Stimulated activated CD4-positive, alpha-beta T cell treated with anti-CD3 and anti-CD28 coated beads, TNF-alpha, amount 100 ng/mL, for 1 hour (primary cell): ENCODE measurements around the gene TBX15.

Experiments used
- DNase-seq, 3 donors: peaks; one replicate each; pipeline ENCODE4 v3.0.0-alpha.2; 2020; ENCODE audit warnings: low read depth in 3 of 3, low spot score in 1 of 3

The TBX15 gene

DNA sequence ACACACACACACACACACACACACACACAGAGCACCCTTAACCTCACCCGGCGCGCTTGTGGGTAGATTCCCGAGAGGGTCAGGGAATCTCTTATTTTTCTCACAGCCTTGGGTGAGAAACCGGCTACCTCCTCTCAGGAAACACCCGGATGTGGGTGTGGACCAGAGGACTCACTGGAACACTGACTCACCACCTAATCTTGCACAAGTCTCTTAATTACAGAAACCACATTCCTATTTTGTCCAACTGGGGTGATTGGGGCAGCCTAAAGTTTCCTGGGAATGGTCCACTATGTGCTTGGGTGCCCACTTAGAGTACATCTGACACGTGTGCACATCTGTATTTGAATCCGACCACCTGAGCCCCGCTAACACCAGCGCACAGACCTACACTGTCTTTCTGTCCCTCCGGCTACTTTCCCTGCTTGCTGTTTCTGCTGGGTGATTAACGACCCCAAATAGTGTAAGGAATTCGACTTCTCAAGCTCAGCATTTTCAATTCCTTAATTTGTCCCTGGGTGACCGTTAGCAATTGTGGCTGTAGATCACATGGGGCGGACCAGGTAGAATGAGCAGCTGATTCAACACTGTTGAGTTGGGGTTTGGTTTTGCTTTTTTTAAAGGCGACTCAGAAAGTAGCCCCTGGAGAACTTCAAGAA, 14.0 kb upstream of the TBX15 start:
- DNase-seq, result no peak

DNA sequence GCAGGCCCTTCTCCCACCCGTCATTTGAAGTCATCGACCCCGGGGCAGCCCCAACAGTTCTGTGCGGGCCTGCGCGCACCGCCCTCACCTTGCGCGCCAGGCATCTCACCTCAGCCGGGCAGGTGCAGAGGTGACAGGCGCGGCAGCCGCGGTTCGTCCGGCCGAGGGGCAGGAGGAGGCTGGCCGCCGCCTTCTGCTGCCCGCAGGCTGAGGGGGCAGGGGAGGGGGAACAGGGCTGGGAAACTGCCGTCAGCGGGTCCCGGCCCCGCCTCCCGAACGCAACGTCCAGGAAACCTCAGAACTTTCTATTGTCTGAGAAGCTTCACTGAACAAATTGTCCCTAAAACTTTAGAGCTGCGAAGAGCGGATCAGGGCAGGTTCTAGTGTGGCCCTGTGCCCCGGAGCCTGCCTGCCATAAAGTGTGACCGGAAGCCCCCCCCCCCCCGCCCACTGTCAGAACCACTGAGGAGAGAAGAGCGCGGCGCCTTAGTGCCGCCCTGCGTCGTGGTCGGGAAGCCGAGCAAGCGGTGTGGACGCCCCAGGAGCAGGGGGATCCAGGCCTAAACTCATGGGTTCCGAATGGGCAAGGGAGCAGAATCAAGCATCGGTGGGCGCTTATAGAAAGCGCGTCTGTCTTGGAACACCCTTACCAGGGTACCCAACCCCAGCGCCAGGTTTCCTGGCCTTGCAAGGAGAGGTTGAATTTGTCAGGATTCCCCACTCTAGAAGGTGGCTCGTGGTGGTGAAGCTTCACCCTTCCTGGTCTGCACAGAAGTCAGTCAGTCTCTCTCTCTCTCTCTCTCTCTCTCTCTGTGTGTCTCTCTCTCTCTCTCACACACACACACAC, 13.3 kb upstream of the TBX15 start:
- no peak for DNase-seq

DNA sequence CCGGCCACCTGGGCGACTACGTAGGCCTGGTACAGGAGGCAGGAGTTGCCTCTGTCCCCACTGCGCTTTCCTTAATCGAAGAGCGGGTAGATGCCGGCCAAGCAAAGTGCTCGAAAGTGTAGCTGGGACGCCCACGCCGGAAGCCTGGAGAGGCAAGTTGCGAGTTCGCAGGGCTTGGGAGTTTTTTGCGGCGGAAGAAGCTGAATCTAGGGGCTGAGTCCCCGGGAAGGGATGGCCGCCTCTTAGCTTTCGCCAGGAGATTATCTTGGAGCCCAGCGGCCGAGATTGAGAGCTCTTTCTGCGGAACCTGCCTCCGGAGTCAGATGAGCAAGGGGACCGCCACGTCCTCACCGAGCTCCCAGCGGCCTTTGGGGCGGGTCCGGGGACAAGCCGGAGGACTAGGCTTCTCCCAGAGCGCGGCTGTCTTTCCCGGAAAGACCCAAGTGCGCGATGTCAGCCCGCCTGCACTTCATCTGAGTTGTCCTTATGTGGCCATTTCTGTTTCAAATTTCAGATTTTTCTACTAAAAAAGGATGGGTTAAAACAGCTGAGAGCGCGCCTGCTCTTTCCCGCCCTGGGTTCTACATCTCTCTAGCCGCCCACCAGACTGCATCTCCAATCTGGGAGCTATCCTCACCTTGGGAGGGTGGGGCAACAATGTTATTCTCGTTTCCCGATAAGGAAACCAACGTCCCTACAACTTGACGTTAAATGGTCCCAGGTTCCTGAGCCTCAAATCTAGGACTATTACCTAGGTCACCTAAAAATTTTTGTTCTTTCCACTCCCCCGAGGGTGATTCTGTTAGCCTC, 12.4 kb upstream of the TBX15 start:
- DNase-seq, result no peak

DNA sequence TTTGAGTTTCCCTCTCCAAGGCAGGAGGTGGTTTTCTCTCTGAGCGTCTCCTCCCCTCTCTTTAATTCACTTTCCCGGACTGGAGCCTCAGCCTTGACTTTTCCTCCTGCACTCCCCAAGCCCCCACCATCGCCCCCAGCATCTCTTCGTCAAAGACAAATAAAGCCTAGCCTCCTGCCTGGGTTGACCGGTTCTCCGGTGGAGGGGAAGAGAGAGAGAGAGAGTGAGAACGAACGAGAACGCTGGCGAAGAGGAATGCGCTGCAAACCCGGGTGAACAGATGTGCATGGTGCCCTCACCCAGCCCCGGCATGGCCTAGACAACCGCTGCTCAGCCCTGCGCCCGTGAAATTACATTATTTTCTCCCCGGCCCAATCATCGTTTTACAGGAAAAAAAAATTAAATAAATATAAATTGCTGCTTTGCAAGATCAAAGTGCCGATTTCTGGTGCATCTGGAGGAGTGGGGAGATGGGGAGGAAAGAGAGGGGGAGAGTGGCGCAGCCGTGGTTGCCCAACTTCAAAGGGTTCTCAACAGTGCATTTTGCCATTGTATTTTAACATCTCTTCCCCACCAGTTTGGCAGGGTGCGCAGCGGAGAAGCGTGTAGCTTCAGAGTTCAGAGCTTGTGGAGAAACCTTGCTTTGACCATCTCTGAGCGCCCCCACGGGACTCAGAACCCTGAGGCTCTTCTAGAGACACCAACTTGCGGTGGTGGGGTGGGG, 11.4 kb upstream of the TBX15 start:
- DNase-seq, result no peak

DNA sequence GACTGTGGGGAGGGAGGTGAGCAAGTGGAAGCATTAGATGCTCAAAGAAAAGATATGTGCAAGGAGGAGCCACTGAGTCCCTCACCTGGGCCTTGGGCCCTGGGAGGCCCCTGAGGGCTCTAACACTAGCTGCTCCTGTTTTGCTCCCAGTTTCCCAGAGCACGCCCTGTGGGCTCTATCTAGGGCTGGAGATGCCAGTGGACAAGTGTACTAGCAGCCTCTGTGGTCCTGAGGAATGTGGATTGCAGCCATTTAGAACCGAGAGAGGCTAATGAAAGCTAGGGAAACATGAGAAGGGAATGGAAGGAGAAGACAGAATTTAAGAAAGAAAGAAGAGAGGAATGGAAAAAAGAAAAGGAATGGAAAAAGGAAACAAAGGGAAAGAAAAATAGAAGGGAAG, 10.0 kb upstream of the TBX15 start:
- no peak for DNase-seq

DNA sequence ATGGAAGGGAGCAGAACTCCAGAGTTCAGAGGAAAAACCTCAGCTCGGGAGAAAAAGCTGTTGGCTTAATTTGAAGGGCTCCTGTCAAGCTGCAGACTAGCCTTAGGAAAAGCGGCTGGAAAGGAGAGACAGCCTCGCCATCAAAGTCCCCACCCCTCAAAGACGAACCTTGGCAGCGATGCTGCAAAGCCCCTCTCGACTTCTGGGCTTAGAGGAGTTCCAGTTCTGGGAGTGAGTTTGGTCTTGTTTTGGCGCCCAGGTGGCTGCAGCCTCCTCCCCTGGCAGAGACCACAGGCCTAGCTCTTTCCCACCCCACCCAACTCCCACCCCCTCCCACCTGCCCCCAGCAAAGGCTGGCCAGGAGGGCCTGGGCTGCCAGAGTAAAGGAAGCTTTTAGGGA, 9.1 kb upstream of the TBX15 start:
- no peak for DNase-seq

DNA sequence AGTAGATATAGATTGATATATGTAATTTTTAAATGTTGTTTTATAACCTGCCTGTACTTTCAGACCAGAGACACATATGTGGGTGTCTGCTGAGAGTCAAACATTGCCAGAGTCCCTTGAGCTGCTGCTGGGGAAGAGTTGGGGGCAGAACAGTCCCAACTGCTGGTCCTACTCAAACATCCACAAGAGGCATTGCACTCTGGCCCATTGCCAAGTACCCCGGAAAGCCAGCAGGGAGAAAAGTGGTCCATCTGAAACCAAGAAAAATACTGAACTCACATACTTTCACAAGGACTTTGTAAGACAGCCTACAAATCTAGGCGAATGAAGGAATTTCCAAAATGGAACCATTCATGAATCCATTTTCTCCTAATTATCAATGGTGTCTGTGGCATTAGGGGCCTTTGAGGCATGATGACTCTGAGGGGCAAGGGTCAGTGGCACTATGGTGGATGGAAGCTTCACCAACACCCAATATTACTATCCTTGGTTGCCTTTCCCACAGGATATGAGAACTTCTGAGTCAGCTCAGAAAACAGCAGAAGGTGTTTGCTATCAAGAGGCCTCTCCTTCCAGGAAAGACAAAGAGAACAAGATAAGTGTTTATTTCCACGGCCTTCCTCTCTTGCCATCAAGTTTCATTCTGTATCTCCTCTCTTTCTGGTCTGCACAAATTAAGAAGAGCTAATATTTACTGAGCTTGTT, 7.3 kb upstream of the TBX15 start:
- DNase-seq, result no peak

DNA sequence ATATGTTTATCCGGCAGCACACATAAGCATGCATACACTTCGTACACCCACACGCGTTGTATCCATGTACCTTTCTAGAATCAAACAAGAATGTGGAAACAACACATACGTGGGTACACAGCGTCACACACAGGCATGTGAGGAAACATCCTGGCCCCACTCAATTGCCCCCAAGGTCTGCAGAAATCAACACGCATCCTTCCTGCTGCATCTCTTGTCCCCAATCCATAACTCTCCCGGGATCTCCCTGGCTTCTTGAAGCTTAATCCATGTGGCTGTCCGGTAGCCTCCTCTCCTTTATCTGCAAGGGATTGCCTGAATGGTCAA, 5.5 kb upstream of the TBX15 start:
- DNase-seq, result no peak

DNA sequence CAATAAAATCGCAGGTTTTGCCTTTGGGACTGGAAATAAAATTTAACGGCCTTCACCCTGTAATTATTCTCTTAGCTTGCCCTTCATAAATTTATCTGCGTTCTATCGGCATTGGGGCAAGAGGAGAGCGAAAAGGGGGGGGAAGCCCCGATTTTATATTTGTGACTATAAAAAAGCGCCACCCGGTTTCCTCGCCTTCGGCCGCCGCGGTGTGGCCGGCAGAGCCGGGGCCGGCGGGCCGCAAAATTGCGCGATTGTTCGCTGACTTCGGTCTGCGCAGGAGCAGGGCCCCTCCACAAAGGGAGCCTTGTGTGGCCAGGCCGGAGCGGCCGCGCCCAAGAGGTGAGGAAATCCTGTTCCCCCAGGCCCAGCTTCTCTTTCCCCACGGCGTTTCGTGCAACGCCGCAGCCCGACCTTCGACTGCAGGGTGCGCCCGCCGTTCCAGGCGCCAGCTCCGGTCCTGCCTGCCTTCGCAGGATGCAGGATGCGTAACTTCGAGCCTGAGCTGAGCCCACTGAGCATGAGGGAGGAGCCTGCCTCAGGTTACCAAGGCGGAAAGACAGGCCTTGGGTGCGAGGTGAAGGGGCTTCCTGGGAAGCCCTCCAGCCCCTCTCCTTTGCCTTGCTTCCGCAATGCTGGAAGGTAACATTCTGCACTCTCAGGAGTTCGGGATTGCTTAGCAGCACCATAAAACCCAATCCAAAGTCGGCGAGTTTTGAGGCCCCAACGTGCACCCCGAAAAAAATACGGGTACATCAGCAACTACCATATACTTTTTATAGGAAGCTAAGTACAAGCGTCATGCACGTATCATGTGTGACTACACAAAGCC, 4.9 kb upstream of the TBX15 start:
- no peak for DNase-seq

DNA sequence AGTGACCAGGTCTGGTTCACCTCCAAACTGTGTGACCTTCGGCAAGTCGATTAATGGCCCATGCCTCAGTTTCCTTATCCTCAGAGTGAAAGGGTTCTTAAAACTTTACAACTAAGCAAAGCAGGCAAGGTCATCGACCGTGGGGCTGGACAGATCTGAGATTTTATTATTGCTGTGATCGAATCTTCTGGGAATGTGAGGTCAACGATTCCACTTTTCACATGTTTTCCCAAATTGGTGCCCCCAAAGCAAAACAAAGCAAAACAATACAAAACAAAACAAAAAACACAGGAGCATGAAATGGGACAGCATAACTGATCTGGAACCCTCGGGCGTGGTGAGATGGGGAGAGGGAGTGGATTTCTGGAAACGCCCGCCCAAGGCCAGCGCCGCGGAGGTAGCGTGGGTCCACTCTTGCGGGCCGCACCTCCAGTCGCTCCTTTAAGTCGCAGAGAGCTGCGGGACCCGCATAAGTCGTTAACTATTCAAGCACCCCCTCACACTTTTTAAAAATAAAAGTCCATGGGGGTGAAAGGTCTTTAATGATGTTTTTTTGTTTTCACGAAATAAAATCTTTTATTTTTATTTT, 4.2 kb upstream of the TBX15 start:
- no peak for DNase-seq

DNA sequence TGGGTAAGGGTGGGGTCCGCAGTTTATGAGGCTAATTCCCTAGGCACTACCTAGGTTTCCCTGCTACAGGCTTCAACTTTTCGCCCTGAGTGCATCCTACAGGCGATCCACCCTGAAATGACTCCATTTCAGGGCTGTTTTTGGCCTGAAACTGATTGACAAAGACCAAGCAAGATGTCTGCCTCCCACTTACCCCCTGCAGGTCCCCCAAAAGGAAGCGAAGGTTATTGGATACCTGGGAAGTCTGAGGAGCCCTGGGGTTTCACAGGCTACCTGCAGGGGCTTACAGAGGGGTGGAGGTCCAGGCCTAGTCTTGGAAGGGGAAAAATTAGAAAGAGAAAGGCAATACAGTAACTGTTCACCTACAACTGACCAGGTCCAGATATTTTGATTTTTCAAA, 3.3 kb upstream of the TBX15 start:
- no peak for DNase-seq

DNA sequence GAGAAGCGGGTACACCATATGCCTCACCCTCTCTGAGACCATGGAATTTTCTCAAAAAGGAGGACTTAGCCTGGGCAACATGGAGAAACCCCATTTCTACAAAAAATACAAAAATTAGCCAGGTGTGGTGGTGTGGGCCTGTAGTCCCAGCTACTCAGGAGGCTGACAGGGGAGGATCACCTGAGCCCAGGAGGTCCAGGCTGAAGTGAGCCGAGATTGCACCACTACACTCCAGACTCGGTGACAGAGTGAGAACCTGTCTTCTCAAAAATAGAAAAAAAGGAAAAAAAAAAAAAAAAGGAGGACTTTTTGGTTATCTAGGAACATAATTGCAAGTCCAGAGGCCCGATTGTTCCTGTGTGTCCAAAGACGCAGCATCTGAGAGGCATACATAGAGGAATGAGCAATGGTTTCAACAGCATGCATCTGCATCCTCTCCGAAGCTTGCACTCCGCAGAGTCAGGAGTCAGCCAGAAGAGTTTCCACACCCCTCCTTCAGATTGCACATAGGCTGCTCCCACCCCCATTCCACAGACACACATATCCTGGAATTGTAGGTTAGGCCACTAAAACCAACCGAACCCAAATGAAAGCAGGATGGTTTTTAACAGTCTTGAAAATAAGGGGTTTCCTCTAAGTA, 2.5 kb upstream of the TBX15 start:
- no peak for DNase-seq

DNA sequence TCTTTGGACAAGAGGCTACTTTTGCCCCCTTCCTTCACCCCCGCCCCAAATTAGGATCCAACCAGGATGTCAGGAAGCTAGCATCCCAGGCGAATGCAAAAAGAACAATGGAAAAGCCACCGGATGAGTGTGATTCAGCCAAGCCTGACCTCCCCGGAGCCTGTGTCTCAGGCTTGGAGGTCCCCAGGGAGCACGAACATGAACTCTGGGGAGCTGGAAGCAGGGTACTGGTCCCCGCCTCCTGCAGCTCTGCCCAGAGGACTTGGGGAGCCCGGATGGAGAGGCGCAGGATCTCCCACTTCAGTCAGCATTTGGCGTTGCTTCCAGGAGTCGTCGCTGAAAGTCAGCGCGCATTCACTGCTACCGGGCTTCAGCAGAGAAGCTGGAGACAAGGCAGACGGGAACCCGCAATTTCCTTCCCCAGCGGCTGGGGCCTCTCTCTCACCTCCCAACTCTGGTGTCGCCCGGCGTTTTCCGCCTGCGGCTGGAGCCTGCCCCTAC, 1.8 kb upstream of the TBX15 start:
- no peak for DNase-seq

DNA sequence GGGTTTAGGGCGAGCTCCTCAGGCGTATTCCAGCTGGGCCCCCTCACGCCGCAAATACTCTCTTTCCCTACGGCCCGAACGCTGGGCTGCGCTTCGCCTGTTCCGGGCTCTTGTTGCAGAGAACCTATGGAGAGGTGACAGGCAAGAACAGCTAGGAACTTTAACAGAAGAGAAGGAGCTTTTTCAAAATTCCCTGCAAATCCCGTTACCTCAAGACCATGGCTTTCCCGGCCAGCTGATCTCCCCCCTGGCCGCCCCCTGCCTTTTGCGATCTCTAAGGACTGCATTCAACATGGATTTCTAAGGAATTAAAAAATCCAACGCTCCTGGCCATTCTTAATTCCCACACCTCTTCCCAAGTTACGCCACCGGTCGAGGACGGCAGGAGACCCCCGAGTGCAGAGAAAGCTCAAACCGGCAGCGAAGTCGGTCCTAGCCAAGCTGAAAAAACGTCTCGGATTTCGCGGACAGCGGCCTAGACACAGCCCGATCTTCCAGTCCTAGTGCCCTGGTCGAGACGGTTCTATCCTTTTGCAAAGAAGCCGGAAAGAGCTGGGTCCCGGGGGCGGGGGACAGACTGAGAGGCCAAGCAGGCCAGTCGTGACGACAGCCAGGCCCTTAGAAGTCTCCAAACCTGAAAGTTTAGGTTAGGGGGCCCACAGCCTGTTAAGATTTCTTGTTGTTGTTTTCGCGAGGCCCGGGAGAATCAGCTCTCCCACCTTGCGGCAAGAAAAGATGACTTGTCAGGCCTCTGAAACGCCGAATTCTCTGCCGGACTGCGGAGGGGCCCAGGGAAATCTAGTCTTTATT, 1.1 kb upstream of the TBX15 start:
- DNase-seq, result no peak

DNA sequence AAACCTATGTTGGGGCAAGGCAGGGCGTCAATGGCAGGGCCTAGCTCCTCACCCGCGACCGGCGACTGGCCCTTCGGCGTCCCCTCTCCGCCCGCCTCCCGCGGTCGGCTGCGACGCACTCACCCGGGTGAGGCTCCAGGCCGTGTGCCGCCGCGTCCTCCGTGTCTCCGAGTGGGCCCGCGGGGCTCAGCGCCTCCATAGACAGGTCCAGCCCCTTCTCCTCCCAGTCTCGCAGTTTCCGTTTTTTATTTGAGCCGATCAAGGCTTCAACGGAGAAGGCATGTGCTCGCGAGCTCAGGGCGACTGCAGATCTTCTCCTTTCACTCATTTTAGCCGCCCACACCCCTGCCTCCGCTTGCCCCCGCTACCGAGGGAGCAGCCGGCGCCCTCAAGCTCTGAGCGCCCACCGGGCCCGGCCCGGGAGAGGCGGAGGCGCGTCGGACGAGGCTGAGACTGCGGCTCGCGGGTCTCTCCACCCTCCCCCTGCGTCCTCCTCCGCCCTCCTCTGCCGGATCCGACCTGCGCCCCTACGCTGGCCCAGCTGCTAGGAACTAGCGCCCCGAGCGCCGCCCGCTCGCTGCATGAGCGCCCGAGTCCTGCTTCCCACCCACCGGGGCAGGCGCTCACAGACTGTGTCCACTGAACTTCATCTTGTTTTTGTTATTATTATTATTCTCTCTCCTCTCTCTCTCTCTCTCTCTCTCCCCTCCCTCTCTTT, 516 bp downstream of the TBX15 start:
- no peak for DNase-seq

DNA sequence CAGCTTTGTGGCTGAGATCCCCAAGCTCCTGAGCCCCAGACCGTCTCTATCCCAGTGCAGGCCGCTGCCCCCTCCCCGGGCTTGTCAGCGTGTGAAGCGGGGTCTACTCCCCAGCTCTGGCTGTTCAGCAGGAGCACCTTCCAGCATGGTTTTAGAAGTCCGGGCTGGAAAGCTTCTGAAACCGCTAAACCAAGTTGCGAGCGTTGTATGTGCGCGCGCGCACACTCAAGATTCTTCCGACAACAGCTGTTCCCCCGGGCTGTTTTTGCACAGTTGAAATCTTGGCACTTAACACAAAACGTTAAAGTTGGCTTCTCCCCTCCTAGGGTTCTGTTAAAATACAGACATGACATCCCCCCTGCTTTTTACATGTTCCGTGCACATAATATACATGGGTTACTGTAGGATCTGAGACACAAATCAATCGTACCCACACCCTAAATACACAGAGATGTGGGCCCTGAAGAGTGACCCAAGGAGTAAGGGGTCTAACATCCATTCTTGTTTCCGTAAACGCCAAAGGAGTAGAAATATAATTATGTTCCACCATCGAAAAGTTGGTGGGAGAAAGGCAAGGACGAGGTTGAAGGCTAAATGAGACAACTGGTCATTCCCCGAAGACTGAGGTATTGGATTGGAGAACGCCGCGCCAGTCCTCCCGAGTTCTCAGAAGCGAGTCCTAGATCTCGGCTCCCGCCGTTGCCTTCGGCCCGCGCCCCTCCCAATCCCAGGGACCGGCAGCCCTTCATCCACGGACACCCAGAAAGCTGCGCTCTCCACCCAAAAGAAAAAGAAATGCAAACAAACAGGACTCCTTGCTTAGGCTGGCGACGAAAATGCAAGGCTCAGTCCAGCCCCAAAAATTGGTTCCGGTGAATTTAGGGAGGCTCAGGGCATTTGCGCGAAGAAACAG, 1.3 kb downstream of the TBX15 start:
- DNase-seq, result no peak
